ENCODE results near the gene SLC22A2.

Gene SLC22A2

GRCh38 chr6:160275511-160276003 lies 16.9 kb upstream of the SLC22A2 start:
- POLR2A ChIA-PET: no interaction called here
- CTCF ChIA-PET: interaction anchor here (1.0 kb wide), 1 partner anchor 10 kb away, joined by 3 read pairs; no protein-coding TSS in a partner anchor
- DNase-seq (ENCODE audit: extremely low spot score): no peak
- TF ChIP-seq CTCF (IDR thresholded peaks at IDR 0.05; ENCODE audit: control extremely low read depth, extremely low read depth, low read depth, missing control alignments): no peak

GRCh38 chr6:160274871-160275510 lies 16.4 kb upstream of the SLC22A2 start:
- ChIA-PET POLR2A (no interaction called here), CTCF (no interaction called here)
- DNase-seq (ENCODE audit: extremely low spot score): no peak
- TF ChIP-seq CTCF (IDR thresholded peaks at IDR 0.05; ENCODE audit: control extremely low read depth, extremely low read depth, low read depth, missing control alignments): no peak

GRCh38 chr6:160273750-160274149 lies 15.1 kb upstream of the SLC22A2 start:
- DNase-seq (ENCODE audit: extremely low spot score): no peak
- ChIA-PET CTCF (no interaction called here), POLR2A (no interaction called here)
- no peak for TF ChIP-seq CTCF (IDR thresholded peaks at IDR 0.05; ENCODE audit: control extremely low read depth, extremely low read depth, low read depth, missing control alignments)

GRCh38 chr6:160273196-160273595 lies 14.6 kb upstream of the SLC22A2 start:
- no peak for TF ChIP-seq CTCF (IDR thresholded peaks at IDR 0.05; ENCODE audit: control extremely low read depth, extremely low read depth, low read depth, missing control alignments)
- POLR2A ChIA-PET: no interaction called here
- CTCF ChIA-PET: interaction anchor here (1.0 to 1.8 kb wide), 2 partner anchors 10 to 17 kb away, joined by 3 to 7 read pairs; no protein-coding TSS in a partner anchor
- DNase-seq (ENCODE audit: extremely low spot score): no peak

GRCh38 chr6:160272707-160273106 lies 14.1 kb upstream of the SLC22A2 start:
- ChIA-PET POLR2A (no interaction called here), CTCF (interaction anchor here (1.0 to 1.8 kb wide), 2 partner anchors 10 to 17 kb away, joined by 3 to 7 read pairs; no protein-coding TSS in a partner anchor)
- no peak for DNase-seq (ENCODE audit: extremely low spot score)
- TF ChIP-seq CTCF (IDR thresholded peaks at IDR 0.05; ENCODE audit: control extremely low read depth, extremely low read depth, low read depth, missing control alignments): no peak

- no peak for TF ChIP-seq CTCF (IDR thresholded peaks at IDR 0.05; ENCODE audit: control extremely low read depth, extremely low read depth, low read depth, missing control alignments)
- ChIA-PET POLR2A (no interaction called here), CTCF (no interaction called here)
- no peak for DNase-seq (ENCODE audit: extremely low spot score)
Measured at GRCh38 chr6:160270347-160270746, 11.7 kb upstream of the SLC22A2 start.

Measured in GM10248 (cell line).